GM19468 (cell line): Measurements from ENCODE around the gene EXOC3L4.
"Not testable (repeated sequence)": the region's sequence is repeated elsewhere in the genome, so short reads cannot be mapped to it uniquely, and the experiment has no call there.

Experiments
- ATAC-seq: cut with Tn5 transposase; IDR thresholded peaks from one replicate; pipeline ENCODE4 v1.9.1; 2021; ENCODE audit warnings: mild to moderate bottlenecking, moderate library complexity, moderate number of reproducible peaks; ENCODE audit not compliant: unreplicated experiment; ENCODE audit errors: extremely low read depth

EXOC3L4 gene

GRCh38 chr14:103094406-103095209 lies at the start of gene EXOC3L4:
Gene EXOC3L4 (plus strand): TSS chr14:103094725. CDS start chr14:103100220, 5,495 bp downstream.
- ATAC-seq, result no peak

DNA sequence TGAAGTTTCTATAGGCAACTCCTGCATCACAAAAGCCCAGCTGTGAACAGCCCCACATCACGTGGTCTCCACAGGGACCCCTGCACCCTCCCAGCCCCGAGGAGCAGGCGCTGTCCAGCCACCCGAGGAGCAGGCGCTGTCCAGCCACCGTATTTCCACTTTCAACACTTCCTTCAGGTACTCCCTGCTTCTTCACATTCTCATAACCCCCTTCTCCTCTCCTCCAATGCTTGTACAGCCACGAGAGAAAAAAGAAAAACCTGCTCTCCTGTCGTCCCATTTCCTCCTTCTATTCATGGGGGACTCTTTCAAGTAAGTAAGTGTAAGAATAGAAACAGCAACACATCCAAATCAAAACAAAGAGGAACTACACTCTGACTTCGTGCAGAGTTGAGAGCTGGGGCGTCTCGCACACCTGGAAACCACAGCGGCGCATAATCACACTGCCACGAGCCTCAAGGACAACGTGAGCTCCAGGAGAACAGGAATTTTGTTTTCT lies 49.1 kb upstream of the EXOC3L4 start:
- ATAC-seq, result no peak

- ATAC-seq, result not testable (repeated sequence)
These were observed 47.1 kb upstream of the EXOC3L4 start for GRCh38 chr14:103047453-103047852.

DNA sequence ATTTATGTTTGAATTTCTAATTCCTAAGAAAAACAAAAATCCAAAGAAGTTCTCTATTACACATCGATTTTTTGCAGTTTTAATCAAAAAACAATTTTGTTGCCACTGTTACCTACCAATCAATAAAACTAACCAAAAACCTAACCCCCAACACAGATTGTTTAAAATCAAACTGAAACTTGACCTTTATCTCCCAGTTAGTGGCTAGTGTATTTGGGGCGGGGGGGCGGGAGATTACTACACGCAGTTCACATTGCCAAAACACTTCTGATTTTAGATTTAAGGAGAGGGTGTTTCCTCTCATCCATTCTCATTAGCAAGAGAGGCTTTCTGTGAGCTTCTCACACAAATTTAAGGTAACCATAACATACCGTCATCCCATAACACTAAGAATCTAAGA lies 43.6 kb upstream of the EXOC3L4 start:
- no peak for ATAC-seq

- no peak for ATAC-seq
These were observed 42.1 kb upstream of the EXOC3L4 start for GRCh38 chr14:103052407-103052806.

- no peak for ATAC-seq
These were observed 38.8 kb upstream of the EXOC3L4 start for GRCh38 chr14:103055695-103056094.

DNA sequence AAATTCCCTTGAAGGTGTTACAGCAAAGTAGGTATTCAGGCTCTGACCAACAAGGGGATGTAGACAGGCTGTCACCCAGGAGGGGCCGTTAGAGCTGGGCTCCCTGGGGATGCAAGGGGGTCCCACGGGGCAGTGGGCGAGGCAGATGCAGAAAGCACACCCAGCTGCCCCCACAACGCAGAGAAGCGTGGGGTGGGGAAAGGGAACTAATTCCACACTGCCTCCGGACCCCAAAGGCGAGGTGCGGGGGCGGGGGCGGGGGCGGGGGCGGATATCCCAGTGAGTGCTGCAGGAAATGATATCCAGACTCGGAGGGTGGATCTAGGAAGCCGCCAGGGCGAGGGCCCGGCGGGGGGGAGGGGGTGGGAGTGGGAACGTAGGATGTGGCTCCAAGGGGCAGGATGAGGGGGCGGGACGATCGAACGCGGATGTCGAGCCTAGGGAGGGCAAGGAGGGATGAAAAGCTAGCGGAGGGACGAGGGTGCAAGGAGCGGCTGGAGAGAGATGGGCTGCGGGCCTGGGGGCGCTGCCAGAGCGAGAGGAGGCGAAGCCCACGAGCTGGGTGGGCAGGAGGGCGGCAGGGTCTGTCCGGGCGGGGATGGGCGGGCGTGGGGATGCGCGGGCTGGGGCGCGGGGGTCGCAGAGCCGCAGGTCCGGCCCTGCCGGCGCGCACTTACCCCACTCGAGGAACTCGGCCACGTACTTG lies 38.0 kb upstream of the EXOC3L4 start:
- ATAC-seq, result no peak

GRCh38 chr14:103057028-103057371 lies 37.5 kb upstream of the EXOC3L4 start:
- no peak for ATAC-seq

DNA sequence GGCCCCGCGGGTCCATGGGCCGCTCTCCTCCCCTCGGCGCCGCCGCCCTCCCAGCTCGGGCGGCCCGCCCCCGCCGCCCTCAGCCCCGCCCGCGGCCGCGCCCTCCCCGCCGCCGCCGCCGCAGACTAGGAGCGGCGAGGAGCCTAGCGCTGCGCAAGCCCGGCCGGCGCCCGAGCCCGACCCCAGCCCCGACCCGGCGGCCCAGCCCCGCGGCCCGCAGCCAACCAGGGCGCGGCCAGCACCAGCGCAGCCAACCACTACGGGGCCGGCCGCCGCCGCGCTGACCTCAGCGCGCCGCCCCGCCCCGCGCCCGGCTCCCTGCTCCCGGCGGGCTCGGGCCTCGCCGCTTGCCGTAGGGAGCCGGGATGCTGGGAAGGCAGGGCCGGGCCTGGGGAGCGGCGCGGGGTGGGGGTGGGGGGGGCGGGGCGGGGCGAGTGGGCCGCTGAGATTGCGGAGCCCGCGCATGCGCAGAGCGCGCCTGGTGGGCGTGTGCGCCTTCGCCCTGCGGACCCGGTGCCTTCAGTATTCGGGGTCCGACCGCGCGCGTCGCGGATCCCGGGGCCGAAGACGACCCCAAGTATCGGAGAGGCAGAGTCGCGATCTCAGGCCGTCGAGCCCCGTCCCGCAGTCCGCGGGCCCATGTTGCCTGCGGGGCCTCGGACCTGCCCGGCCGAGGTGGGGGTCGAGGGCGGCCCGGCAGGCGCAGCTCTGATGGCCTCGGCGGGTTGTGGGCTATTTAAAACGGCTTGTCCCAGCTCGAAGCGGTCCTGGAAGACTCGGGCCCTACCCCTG lies 37.0 kb upstream of the EXOC3L4 start, which contains the start of gene CDC42BPB:
Gene CDC42BPB (minus strand): TSS at position 178 of the 792 bp plus-strand sequence. CDS start 376 bp downstream, outside the sequence.
- ATAC-seq, result peak; percentile 58

DNA sequence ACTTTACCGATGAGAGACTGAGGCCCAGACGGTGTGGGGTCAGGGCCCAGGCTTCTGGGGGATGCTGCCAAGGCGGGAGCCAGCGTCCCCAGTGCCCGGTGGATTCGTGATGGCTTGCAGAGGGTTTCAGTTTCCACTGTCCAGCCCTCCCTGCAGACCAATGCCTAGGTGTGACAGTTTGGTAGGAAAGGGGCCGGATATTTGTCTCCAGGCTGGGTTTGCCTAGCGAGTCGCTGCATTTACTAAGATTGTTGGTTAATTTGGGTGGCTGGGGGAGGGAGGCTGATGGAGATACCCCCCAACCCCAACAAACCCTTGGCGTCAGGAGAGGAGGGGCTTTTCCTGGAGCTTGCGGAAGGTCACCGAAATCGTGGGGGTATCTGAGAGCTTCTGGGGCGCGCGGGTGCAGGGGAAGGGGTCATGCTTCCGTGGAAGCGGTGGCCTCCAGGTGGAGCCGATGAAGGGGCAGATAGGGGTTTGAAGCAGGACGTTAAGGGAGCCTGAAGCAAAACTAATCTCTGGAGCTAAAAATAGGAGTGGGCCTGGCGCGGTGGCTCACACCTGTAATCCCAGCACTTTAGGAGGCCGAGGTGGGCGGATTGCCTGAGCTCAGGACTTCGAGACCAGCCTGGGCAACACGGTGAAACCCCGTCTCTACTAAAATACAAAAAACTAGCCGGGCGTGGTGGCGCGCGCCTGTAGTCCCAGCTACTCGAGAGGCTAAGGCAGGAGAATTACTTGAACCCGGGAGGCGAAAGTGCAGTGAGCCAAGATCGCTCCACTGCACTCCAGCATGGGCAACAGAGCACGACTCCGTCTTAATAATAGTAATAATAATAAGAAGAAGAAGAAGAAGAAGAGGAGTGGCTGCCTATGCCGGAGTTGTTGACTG lies 36.1 kb upstream of the EXOC3L4 start:
- ATAC-seq, result no peak

DNA sequence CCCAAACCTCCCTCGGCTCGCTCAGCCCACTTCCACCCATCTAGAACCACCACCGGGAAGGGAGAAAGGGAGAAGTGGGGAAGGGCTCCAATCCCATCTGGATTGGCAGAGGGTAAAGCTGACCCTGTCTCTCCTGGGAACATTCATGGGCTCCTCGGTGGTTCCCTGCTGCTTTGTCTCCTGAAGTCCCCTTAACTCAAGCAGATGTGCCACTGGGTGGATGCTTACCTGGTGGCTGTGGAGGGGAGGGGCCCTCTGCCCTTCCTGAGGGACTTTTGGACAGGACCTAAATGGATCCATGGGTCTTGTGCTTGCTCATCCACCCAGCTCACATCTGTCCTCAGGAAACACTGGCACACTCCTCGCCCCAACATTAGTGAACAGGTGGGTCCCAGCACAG lies 35.0 kb upstream of the EXOC3L4 start:
- ATAC-seq, result no peak

DNA sequence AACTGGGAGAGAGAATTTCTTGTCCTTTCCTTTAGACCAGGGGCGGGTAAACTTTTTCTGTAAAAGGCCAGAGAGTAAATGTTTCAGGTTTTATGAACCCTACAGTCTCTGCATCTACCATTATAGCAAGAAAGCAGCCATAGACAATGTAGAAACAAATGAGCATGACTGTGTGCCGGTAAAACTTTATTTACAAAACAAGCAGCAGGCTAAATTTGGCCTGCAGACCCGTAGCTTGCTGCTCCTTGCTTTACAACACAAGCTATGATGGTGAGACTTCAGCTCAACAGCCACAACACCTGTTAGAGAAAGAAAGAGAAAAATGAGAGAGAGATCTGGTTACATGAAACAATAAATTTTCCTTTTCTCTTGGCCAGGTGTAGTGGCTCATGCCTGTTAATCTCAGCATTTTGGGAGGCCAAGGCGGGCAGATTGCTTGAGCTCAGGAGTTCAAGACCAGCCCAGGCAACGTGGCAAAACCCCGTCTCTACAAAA lies 33.0 kb upstream of the EXOC3L4 start:
- no peak for ATAC-seq

GRCh38 chr14:103064436-103064835 lies 30.1 kb upstream of the EXOC3L4 start:
- ATAC-seq, result no peak

GRCh38 chr14:103064978-103065377 lies 29.5 kb upstream of the EXOC3L4 start:
- no peak for ATAC-seq

DNA sequence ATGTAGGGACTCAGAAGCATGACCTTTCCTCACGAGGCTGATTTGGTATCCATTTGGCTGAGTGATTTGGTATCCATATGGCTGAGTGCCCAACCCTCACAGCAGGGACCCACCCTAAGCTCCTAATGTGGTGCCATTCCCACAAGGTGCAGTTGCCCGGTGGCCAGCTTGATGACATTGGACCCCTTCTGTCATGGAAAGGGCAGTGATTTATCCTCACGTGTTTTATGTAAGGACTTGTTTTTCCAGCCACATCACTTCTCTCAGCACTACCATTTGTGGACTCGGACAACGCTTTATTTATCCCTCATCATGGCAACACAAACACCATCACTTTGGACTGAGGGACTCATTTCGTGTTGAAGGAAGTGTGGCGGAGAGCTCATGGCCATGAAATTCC lies 28.7 kb upstream of the EXOC3L4 start:
- no peak for ATAC-seq

DNA sequence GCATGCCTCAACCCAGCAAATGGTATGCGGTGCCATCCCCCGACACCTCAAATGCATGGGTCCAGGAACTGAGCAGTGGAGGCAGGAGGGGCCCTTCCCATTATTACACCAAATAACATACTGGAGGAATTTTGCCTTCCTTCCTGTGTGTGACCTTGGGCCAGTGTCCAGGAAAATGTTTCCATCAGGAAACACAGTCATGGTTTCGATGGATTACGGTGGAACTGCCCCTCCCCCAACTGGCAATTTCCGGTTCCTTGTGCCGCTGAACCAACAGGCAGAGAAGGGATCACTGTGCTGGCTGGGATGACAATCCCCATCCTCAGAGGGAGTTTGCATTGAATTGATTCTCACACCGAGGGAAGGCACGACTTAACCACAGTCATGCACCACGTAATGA lies 28.1 kb upstream of the EXOC3L4 start:
- ATAC-seq, result no peak

DNA sequence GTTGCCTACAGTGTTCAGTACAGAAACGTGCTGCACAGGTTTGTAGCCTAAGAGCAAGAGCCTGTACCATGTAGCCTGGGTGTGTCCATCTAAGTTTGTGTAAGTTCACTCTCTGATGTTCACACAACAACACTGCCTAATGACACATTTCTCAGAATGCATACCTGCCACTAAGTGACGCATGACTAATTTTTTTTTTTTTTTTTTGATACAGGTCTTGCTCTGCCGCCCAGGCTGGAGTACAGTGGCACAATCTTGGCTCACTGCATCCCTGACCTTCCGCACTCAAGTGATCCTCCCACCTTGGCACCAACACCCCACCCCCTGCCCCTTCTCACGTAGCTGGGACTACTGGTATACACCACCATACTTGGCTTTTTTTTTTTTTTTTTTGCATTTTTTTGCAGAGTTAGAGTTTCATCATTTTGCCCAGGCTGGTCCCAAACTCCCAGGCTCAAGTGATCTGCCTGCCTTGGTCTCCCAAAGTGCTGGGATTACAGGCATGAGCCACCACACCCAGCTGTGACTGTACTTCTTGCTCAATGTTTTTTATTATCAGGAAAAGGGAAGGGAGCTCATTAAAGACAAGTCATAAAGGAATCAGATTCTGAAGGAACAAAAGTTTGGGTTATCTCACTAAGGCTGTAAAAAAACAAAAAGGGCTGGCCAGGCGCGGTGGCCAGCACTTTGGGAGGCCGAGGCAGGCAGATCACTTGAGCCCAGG lies 27.1 kb upstream of the EXOC3L4 start:
- no peak for ATAC-seq

- no peak for ATAC-seq
These were observed 26.0 kb upstream of the EXOC3L4 start for GRCh38 chr14:103068351-103069073.
